Vein endothelial cell (primary cell): ENCODE data around the gene CD200R1. TPM values are rescaled to one million over a fixed set of nuclear protein-coding genes. Genes with fewer than 3 reads are reported as not detected.

Source experiments
- total RNA-seq: library from RNA; depleted of rRNA; stranded (reverse); fragments of >200 nt; gene quantifications from 2 replicates; pipeline ENCODE4 v1.2.3, GENCODE V29; 2012

The CD200R1 gene, protein sequence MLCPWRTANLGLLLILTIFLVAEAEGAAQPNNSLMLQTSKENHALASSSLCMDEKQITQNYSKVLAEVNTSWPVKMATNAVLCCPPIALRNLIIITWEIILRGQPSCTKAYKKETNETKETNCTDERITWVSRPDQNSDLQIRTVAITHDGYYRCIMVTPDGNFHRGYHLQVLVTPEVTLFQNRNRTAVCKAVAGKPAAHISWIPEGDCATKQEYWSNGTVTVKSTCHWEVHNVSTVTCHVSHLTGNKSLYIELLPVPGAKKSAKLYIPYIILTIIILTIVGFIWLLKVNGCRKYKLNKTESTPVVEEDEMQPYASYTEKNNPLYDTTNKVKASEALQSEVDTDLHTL
- total RNA-seq = not detected in 2 replicates

GRCh38 chr3:112974894-112975293, at the start of gene CD200R1:
CD200R1 (minus strand) TSS chr3:112975103; CDS start chr3:112974857, 246 bp downstream.

DNA sequence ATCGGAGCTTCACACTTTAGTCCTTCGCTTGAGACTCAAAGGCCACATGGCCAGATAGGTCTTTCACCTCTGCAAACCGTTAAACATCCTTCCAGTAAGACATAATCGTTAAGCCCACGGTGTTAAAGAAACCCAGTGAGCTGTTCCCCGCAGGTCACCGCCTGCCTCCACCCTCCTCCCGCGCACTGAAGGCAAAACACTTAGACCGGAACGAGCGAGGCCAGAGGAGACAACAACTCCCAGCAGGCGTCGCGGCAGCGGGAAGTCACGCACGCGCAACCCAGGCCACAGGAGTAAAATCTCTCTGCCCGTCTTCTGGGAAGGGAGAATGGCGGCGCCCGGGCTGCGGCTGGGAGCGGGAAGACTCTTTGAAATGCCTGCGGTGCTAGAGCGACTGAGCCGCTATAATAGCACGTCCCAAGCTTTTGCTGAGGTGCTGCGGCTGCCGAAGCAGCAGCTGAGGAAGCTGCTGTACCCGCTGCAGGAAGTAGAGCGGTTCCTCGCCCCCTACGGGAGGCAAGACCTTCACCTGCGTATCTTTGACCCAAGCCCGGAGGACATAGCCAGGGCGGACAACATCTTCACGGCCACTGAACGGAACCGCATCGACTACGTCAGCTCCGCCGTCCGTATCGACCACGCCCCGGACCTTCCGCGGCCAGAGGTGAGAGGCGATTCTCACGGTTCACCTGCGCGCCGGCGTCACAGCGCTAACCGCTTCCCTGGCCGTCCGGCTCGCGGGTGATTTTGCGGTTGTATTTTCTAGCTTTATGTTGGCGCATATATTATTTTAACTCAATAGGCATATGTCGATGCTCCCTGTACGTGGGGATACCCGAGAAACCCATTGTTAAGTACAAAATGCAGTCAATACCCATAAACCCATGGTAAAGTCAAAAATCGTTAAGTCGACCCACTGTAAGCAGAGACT, 16.0 kb upstream of the CD200R1 start, which contains the start of gene GTPBP8:
GTPBP8 (plus strand) TSS at position 313 of the 931 bp plus-strand sequence; CDS start at position 329, 16 bp downstream.

Other genes starting within 250 kb of the CD200R1 start
- gene CD200R1L, start 128.2 kb downstream of the CD200R1 start, total RNA-seq = not detected in 2 replicates
- gene GTPBP8, start 15.9 kb upstream of the CD200R1 start, total RNA-seq = 38.7 and 45.4 TPM in 2 replicates
- under 0.01 TPM in 1 of 2 replicates, not detected in the other for gene BOC, start 236.5 kb upstream of the CD200R1 start, total RNA-seq